ENCODE measurements around the gene USH2A. TPM values are rescaled to one million over a fixed set of nuclear protein-coding genes. Genes with fewer than 3 reads are reported as not detected.

USH2A gene
- total RNA-seq, 2 donors from 2014 or later: 0.74 TPM; not detected in 1

DNA sequence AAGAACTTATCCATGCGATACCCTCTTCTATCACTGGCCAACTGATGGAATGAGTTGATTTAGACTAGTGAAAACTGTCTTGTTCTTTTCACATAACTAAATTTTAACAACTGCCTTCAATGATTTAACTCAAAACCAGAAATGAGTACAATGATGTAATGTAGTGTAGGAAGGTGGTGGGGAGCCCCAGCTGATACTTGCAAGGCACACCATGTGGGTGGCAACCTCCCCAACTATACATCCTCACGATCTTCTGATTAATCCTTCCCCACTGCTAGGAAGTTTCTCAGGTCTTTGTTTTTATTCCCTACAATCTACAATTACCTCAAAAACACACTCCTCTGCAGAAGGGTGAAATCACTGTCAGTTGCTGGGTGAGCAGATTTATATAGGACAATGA lies 755.5 kb downstream of the USH2A start:
- no peak overlapping the region for H3K4me3 ChIP-seq
- DNase-seq (ENCODE audit: low spot score): no peak
- H3K27me3 ChIP-seq (replicated peaks; ENCODE audit: insufficient read depth): no peaks in the 10 kb centered on the region
- no peak overlapping the region for H3K27ac ChIP-seq
- 80% methylated on average over 2 of the region's 2 CpGs for WGBS
- no peaks in the 10 kb centered on the region for H3K36me3 ChIP-seq
- H3K4me1 ChIP-seq (replicated peaks): no peaks in the 10 kb centered on the region
- no peak for TF ChIP-seq POLR2AphosphoS5 (IDR thresholded peaks at IDR 0.05)
- TF ChIP-seq CTCF (IDR thresholded peaks at IDR 0.05): no peak
- no peak for TF ChIP-seq POLR2A (IDR thresholded peaks at IDR 0.05)
- intact Hi-C loops (cut with DNase I): no loop called here
- no peaks in the 10 kb centered on the region for H3K9me3 ChIP-seq

DNA sequence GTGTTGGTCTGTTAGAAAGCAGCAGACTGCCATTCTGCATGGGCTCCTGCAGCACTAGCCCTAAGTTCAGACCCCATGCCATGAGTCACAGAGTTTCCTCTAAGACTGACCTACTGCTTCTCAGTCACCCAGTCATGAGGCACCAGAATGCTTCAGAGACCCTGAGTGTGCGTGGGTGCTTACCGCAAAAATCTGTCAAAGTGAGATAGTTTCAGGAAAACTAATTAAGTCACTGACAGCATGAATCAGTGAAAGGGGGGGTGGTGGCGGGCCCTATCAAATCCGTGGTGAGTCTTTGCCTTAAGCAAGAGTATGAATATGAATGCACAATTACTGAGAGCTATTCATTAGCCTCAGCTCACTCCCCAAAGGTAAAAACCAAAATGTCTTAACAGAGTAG lies 758.0 kb downstream of the USH2A start:
- H3K9me3 ChIP-seq: no peaks in the 10 kb centered on the region
- intact Hi-C loops (cut with DNase I): no loop called here
- DNase-seq (ENCODE audit: low spot score): no peak
- H3K4me3 ChIP-seq: no peak overlapping the region
- no peaks in the 10 kb centered on the region for H3K36me3 ChIP-seq
- WGBS: 88% methylated on average over 4 of the region's 4 CpGs
- no peak overlapping the region for H3K27ac ChIP-seq
- TF ChIP-seq POLR2A (IDR thresholded peaks at IDR 0.05) (no peak), CTCF (IDR thresholded peaks at IDR 0.05) (no peak), POLR2AphosphoS5 (IDR thresholded peaks at IDR 0.05) (no peak)
- no peaks in the 10 kb centered on the region for H3K4me1 ChIP-seq (replicated peaks)
- no peaks in the 10 kb centered on the region for H3K27me3 ChIP-seq (replicated peaks; ENCODE audit: insufficient read depth)

GRCh38 chr1:215661033-215661432 lies 762.2 kb downstream of the USH2A start:
- H3K27me3 ChIP-seq (replicated peaks; ENCODE audit: insufficient read depth): no peaks in the 10 kb centered on the region
- H3K4me3 ChIP-seq: no peak overlapping the region
- no peak for DNase-seq (ENCODE audit: low spot score)
- intact Hi-C loops (cut with DNase I): no loop called here
- H3K36me3 ChIP-seq: no peaks in the 10 kb centered on the region
- H3K27ac ChIP-seq: no peak overlapping the region
- no peaks in the 10 kb centered on the region for H3K4me1 ChIP-seq (replicated peaks)
- TF ChIP-seq POLR2A (IDR thresholded peaks at IDR 0.05): no peak
- TF ChIP-seq CTCF (IDR thresholded peaks at IDR 0.05): no peak
- no peak for TF ChIP-seq POLR2AphosphoS5 (IDR thresholded peaks at IDR 0.05)
- whole genome bisulfite sequencing: 60% methylated on average over 1 of the region's 1 CpG
- no peaks in the 10 kb centered on the region for H3K9me3 ChIP-seq

DNA sequence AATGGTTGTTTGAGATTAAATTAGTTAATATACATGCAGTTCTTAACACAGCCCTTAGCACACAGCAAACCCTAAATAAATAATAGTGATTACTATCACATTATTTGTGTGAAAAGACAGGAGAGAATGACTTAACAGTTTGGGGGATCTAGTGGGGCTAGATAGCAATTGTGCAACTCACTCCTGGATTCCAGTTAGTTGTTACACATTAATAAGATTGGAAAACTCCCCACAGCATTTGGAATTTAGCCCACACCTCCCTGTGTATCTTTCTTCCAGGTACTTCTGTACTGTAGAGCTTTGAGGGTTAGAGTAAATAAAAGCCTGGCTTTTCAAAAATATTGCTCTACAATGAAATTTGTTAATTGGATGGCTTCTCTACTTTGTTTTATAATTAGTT lies 763.0 kb downstream of the USH2A start:
- H3K36me3 ChIP-seq: no peaks in the 10 kb centered on the region
- H3K27ac ChIP-seq: no peak overlapping the region
- H3K4me1 ChIP-seq (replicated peaks): no peaks in the 10 kb centered on the region
- DNase-seq (ENCODE audit: low spot score): no peak
- no peaks in the 10 kb centered on the region for H3K9me3 ChIP-seq
- intact Hi-C loops (cut with DNase I): no loop called here
- no peak overlapping the region for H3K4me3 ChIP-seq
- TF ChIP-seq POLR2A (IDR thresholded peaks at IDR 0.05) (no peak), CTCF (IDR thresholded peaks at IDR 0.05) (no peak), POLR2AphosphoS5 (IDR thresholded peaks at IDR 0.05) (no peak)
- H3K27me3 ChIP-seq (replicated peaks; ENCODE audit: insufficient read depth): no peaks in the 10 kb centered on the region

DNA sequence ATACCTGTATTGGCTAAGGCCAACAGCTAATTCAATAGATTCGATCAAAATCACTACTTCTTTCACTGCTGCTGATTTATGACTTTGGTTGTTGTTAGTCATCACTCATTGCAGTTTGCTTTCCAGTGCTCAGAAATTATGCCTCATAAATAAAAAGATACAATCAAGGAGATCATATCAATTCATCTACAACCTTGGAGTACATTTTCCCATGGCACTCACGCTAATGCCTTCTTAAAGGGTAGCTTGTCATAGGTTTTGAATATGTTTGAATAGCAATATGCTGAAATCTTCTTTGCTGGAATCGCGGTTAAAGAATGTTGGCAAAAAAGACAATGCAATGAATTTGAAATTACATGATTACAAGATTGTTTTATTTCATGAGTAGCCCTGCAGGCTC lies 766.2 kb downstream of the USH2A start:
- Histone ChIP-seq H3K4me3 (no peak overlapping the region), H3K27me3 (replicated peaks; ENCODE audit: insufficient read depth) (no peaks in the 10 kb centered on the region), H3K36me3 (no peaks in the 10 kb centered on the region), H3K27ac (no peak overlapping the region), H3K9me3 (no peaks in the 10 kb centered on the region), H3K4me1 (replicated peaks) (no peaks in the 10 kb centered on the region)
- WGBS: 69% methylated on average over 4 of the region's 4 CpGs
- TF ChIP-seq POLR2A (IDR thresholded peaks at IDR 0.05) (no peak), CTCF (IDR thresholded peaks at IDR 0.05) (no peak), POLR2AphosphoS5 (IDR thresholded peaks at IDR 0.05) (no peak)
- intact Hi-C loops (cut with DNase I): no loop called here
- DNase-seq (ENCODE audit: low spot score): no peak

All from prostate gland (tissue), 2 donors.